ENCODE results near the gene BMP6. TPM values are rescaled to one million over a fixed set of nuclear protein-coding genes. Genes with fewer than 3 reads are reported as not detected.

Gene BMP6
- total RNA-seq, 1 experiment from 2014 or later = 13.6 TPM

- Histone ChIP-seq H3K4me3 (ENCODE audit: low read depth in 2 of 2, low read length in 2 of 2) (no peak overlapping the region), H3K27ac (ENCODE audit: low read length) (no peak overlapping the region), H3K4me1 (ENCODE audit: control insufficient read depth, insufficient read depth, low read length) (peaks cover 6% of the 10 kb centered on the region), H3K27me3 (ENCODE audit: control insufficient read depth, insufficient read depth, low read length) (peaks cover 6% of the 10 kb centered on the region; the same call in 1 of the 2 replicates), H3K36me3 (ENCODE audit: control insufficient read depth, insufficient read depth, low read length) (no peaks in the 10 kb centered on the region), H3K9me3 (ENCODE audit: control insufficient read depth, insufficient read depth, low read depth, low read length) (no peaks in the 10 kb centered on the region)
- intact Hi-C loops (cut with micrococcal nuclease; ENCODE audit: unreplicated experiment) = loop anchor here (10.0 kb wide), 1 partner anchor 190 kb away; the partner anchor contains the start of gene BMP6
- CTCF ChIA-PET = no interaction called here
- ATAC-seq = no peak
- DNase-seq (ENCODE audit: low read depth, low spot score) = no peak
- in situ Hi-C loops (cut with HindIII; ENCODE audit: low pct_unique_long_range_greater_than_20kb, low sequenced_read_pairs) = no loop called here
- TF ChIP-seq CTCF (IDR thresholded peaks at IDR 0.05) = no peak
- BruUV-seq (replicated peaks) = no TSS peak
- POLR2A ChIA-PET = no interaction called here
Measured at GRCh38 chr6:7914991-7915789, 189.3 kb downstream of the BMP6 start.

- H3K4me3 ChIP-seq (ENCODE audit: low read depth in 2 of 2, low read length in 2 of 2) = no peak overlapping the region
- no peak for TF ChIP-seq SIN3A (IDR thresholded peaks at IDR 0.05; ENCODE audit: borderline replicate concordance, insufficient read depth, low read depth, low read length)
- no peak for TF ChIP-seq TCF7L2 (IDR thresholded peaks at IDR 0.05; ENCODE audit: low read depth, low read length)
- no peak for TF ChIP-seq CTCF (IDR thresholded peaks at IDR 0.05)
- no peak for TF ChIP-seq POLR2AphosphoS5 (IDR thresholded peaks at IDR 0.05; ENCODE audit: low read depth, low read length)
- no peak for TF ChIP-seq REST (IDR thresholded peaks at IDR 0.05; ENCODE audit: insufficient read depth in 1 of 2, low read depth in 2 of 2, low read length in 1 of 2)
- intact Hi-C loops (cut with micrococcal nuclease; ENCODE audit: unreplicated experiment) = loop anchor here (10.0 kb wide), 1 partner anchor 192 kb away; the partner anchor contains the start of gene BMP6
- DNase-seq (ENCODE audit: low read depth, low spot score) (no peak), ATAC-seq (no peak)
- no peaks in the 10 kb centered on the region for H3K9me3 ChIP-seq (ENCODE audit: control insufficient read depth, insufficient read depth, low read depth, low read length)
- H3K27me3 ChIP-seq (ENCODE audit: control insufficient read depth, insufficient read depth, low read length) = peaks cover 6% of the 10 kb centered on the region; the same call in 1 of the 2 replicates
- no peaks in the 10 kb centered on the region for H3K36me3 ChIP-seq (ENCODE audit: control insufficient read depth, insufficient read depth, low read length)
- no TSS peak for BruUV-seq (replicated peaks)
- ChIA-PET CTCF (no interaction called here), POLR2A (no interaction called here)
- H3K27ac ChIP-seq (ENCODE audit: low read length) = no peak overlapping the region
- in situ Hi-C loops (cut with HindIII; ENCODE audit: low pct_unique_long_range_greater_than_20kb, low sequenced_read_pairs) = no loop called here
- H3K4me1 ChIP-seq (ENCODE audit: control insufficient read depth, insufficient read depth, low read length) = no peaks in the 10 kb centered on the region
Measured at GRCh38 chr6:7916959-7917358, 191.1 kb downstream of the BMP6 start.
